Gastrocnemius medialis (tissue), 4 donors: Measurements from ENCODE around the gene SLC66A2. TPM values are rescaled to one million over a fixed set of nuclear protein-coding genes. Genes with fewer than 3 reads are reported as not detected.
A peak's percentile ranks its signal among the peaks of the same experiment; 100 is the strongest.

Source experiments
- ATAC-seq, 2 donors: fragments of 150-250 bp; one replicate each; pipeline ENCODE4 v1.9.1; 2016
- DNase-seq, 2 donors: peaks; one replicate each; pipeline ENCODE4 v3.0.0-alpha.2; 2019
- H3K27ac ChIP-seq, 4 donors: fragments of 200-600 bp; sonication (generic); 1 replicate in 1 of 4; 2 replicates in 3 of 4; pipeline ENCODE4 v1.5.1; 2016 to 2018; ENCODE audit warnings: mild to moderate bottlenecking in 2 of 4, moderate library complexity in 1 of 4
- H3K27me3 ChIP-seq, 3 donors: fragments of 200-600 bp; sonication (generic) in 2 of 3; 1 replicate in 1 of 3; 2 replicates in 2 of 3; pipeline versions ENCODE4 v1.5.1 to v1.6.0; 2016 to 2019; ENCODE audit warnings: mild to moderate bottlenecking in 1 of 3, moderate library complexity in 1 of 3
- H3K36me3 ChIP-seq, 2 donors: fragments of 200-600 bp; sonication (generic) in 1 of 2; one replicate each; pipeline ENCODE4 v1.5.1; 2017 to 2018
- H3K4me1 ChIP-seq, 2 donors: fragments of 200-600 bp; sonication (generic) in 1 of 2; one replicate each; pipeline ENCODE4 v1.5.1; 2016 to 2017; ENCODE audit warnings: mild to moderate bottlenecking in 2 of 2
- H3K4me3 ChIP-seq, 4 donors: fragments of 200-600 bp; sonication (generic) in 3 of 4; 1 replicate in 1 of 4; 2 replicates in 3 of 4; pipeline ENCODE4 v1.5.1; 2016 to 2019; ENCODE audit warnings: mild to moderate bottlenecking in 2 of 4
- H3K9me3 ChIP-seq, 3 donors: fragments of 200-600 bp; sonication (generic) in 2 of 3; 1 replicate in 1 of 3; 2 replicates in 2 of 3; pipeline ENCODE4 v1.5.1; 2016 to 2019
- CTCF ChIP-seq, 5 experiments: fragments of 450-650 bp in 3 of 5; fragments of 200-600 bp in 2 of 5; sonication (generic) in 2 of 5; IDR thresholded peaks in 4 of 5; conservative IDR thresholded peaks in 1 of 5; 1 replicate in 4 of 5; 2 replicates in 1 of 5; pipeline ENCODE4 v1.5.1; 2016 to 2019; ENCODE audit warnings: antibody characterized with exemption in 5 of 5, mild to moderate bottlenecking in 3 of 5, moderate library complexity in 3 of 5
- POLR2A ChIP-seq, 2 donors: fragments of 450-650 bp; IDR thresholded peaks; one replicate each; pipeline ENCODE4 v1.6.1; 2017; ENCODE audit warnings: antibody characterized with exemption in 2 of 2, mild to moderate bottlenecking in 2 of 2, moderate library complexity in 2 of 2
- in situ Hi-C, 4 donors: fragments of 200-750 bp; cut with MboI; loops; one replicate each; pipeline versions ENCODE4 v1.15.0 to v1.8.0; 2017; ENCODE audit warnings: low sequenced_read_pairs in 4 of 4
- intact Hi-C: fragments of 100-400 bp; cut with DNase I; formaldehyde crosslinking; loops from one replicate; pipeline ENCODE4 v1.15.1; 2023; ENCODE audit warnings: low total_unique reads
- total RNA-seq, 4 donors: library from RNA; depleted of rRNA; stranded (reverse); fragments of >200 nt; gene quantifications; one replicate each; pipeline versions ENCODE4 v1.1.0 to v1.2.3, GENCODE V29; 2016

The SLC66A2 gene
- total RNA-seq, 4 donors from 2014 or later: 43.3 to 121 (median 107) TPM

GRCh38 chr18:79903071-79903635, 48.3 kb downstream of the SLC66A2 start:
- TF ChIP-seq POLR2A (IDR thresholded peaks at IDR 0.05) (no peak), CTCF (IDR thresholded peaks at IDR 0.05 in 4 of 5, conservative IDR thresholded peaks at IDR 0.05 in 1 of 5) (no peak)
- DNase-seq (peak in 1 of 2 donors; percentile 6), ATAC-seq (no peak)
- H3K4me1 ChIP-seq: no peaks in the 10 kb centered on the region
- no peaks in the 10 kb centered on the region for H3K27me3 ChIP-seq
- no peaks in the 10 kb centered on the region for H3K9me3 ChIP-seq
- no peak overlapping the region for H3K27ac ChIP-seq
- H3K4me3 ChIP-seq: no peak overlapping the region
- intact Hi-C loops (no loop called here), in situ Hi-C loops (no loop called here)
- peaks cover 3 to 26% of the 10 kb centered on the region in 2 donors for H3K36me3 ChIP-seq

DNA sequence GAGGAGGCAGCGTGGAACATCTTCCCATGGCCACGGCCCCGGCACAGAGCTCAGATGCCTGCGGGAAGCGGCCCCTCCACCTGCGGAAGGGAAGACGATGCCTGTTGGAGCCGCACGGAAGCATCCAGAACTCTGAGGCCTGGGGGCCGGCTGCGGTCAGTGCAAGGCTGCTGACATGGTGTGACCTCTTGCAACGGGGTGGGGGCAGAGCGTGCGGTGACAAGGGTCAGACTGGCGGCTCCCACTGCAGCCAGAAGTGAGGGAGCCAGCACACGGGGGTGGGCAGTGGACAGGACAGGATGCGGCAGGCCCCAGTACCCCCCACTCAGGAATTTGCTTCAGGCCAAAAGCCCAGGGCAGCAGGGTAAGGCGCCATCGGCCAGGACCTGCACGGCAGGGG, 48.8 kb downstream of the SLC66A2 start:
- H3K36me3 ChIP-seq: peaks cover 3 to 26% of the 10 kb centered on the region in 2 donors
- H3K4me1 ChIP-seq: no peaks in the 10 kb centered on the region
- TF ChIP-seq CTCF (IDR thresholded peaks at IDR 0.05 in 4 of 5, conservative IDR thresholded peaks at IDR 0.05 in 1 of 5) (no peak), POLR2A (IDR thresholded peaks at IDR 0.05) (no peak)
- in situ Hi-C loops: no loop called here
- H3K27me3 ChIP-seq: no peaks in the 10 kb centered on the region
- intact Hi-C loops: no loop called here
- H3K27ac ChIP-seq: no peak overlapping the region
- no peak overlapping the region for H3K4me3 ChIP-seq
- no peaks in the 10 kb centered on the region for H3K9me3 ChIP-seq
- ATAC-seq: no peak
- DNase-seq: peak in 1 of 2 donors; percentile 9

- no peak for TF ChIP-seq CTCF (IDR thresholded peaks at IDR 0.05 in 4 of 5, conservative IDR thresholded peaks at IDR 0.05 in 1 of 5)
- no peak for TF ChIP-seq POLR2A (IDR thresholded peaks at IDR 0.05)
- Histone ChIP-seq H3K27ac (no peak overlapping the region), H3K27me3 (no peaks in the 10 kb centered on the region), H3K4me3 (no peak overlapping the region), H3K4me1 (no peaks in the 10 kb centered on the region), H3K36me3 (peaks cover 3 to 26% of the 10 kb centered on the region in 2 donors), H3K9me3 (no peaks in the 10 kb centered on the region)
- ATAC-seq (no peak), DNase-seq (peak in 1 of 2 donors; percentile 6)
- intact Hi-C loops: no loop called here
- in situ Hi-C loops: no loop called here
These were observed 49.4 kb downstream of the SLC66A2 start for GRCh38 chr18:79902075-79902474.

DNA sequence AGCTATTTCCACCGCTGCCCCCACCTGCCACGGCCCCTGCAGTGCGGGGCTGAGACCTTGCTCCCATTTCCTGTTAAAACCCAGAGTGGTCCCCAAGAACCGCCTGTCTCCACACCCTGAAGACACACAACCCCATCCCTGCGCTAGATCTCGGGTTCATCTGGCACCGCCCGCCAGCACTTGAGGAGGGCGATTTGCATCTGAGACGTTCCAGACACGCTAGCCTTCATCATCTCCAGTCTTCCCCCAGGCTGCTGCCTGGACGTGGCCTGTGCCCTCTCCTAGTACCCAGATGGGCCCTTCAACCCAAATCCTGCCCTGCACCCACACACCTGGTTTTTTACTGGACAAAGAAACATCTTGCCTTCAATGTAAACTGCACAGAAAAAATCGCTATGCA, 49.8 kb downstream of the SLC66A2 start:
- TF ChIP-seq CTCF (IDR thresholded peaks at IDR 0.05 in 4 of 5, conservative IDR thresholded peaks at IDR 0.05 in 1 of 5) (no peak), POLR2A (IDR thresholded peaks at IDR 0.05) (no peak)
- DNase-seq: peak in 1 of 2 donors; percentile 8
- intact Hi-C loops (no loop called here), in situ Hi-C loops (no loop called here)
- no peak for ATAC-seq
- Histone ChIP-seq H3K4me3 (no peak overlapping the region), H3K27me3 (no peaks in the 10 kb centered on the region), H3K36me3 (peaks cover 3 to 26% of the 10 kb centered on the region in 2 donors), H3K4me1 (no peaks in the 10 kb centered on the region), H3K9me3 (no peaks in the 10 kb centered on the region), H3K27ac (no peak overlapping the region)
